ENCODE results near the gene ENPEP.
A peak's percentile ranks its signal among the peaks of the same experiment; 100 is the strongest.
"Not testable (repeated sequence)": the region's sequence is repeated elsewhere in the genome, so short reads cannot be mapped to it uniquely, and the experiment has no call there.

Gene ENPEP

GRCh38 chr4:110475881-110476818, at the start of gene ENPEP:
Gene ENPEP, plus strand, starts transcription at chr4:110476155. Its CDS starts 260 bp downstream, at chr4:110476415.
- no peak for DNase-seq (ENCODE audit: low read depth in 3 of 3)

DNA sequence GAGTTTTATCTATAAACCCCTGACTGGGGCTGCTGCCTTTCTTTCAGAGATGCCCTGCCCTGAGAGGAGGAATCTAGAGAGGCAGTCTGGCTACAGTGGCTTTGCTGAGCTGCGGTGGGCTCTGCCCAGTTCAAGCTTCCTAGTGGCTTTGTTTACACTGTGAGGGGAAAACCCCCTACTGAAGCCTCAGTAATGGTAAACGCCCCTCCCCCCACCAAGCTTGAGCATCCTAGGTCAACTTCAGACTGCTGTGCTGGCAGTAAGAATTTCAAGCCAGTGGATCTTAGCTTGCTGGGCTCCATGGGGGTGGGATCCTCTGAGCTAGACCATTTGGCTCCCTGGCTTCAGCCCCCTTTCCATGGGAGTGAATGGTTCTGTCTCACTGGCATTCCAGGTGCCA, 44.1 kb upstream of the ENPEP start:
- not testable (repeated sequence) for DNase-seq (ENCODE audit: low read depth in 3 of 3)

DNA sequence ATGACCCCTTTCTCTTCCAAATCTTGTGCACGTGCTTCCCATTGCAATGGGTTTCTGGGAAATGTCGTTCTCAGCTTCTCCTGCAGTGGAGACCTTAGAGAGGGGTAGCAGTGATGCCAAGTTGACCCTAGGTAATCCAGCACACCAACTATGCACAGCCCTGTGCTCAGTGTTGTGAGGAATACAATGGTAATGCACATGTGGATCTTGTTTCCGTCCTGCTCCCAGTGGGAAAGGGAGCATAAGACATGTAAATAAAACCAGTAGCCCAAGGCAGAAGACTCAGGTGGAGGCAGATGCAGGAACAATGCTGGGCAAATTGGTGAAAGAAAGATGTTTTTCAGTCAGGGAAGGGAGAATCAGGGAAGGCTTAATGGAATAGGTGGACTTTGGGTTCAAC, 38.7 kb upstream of the ENPEP start:
- not testable (repeated sequence) for DNase-seq (ENCODE audit: low read depth in 3 of 3)

DNA sequence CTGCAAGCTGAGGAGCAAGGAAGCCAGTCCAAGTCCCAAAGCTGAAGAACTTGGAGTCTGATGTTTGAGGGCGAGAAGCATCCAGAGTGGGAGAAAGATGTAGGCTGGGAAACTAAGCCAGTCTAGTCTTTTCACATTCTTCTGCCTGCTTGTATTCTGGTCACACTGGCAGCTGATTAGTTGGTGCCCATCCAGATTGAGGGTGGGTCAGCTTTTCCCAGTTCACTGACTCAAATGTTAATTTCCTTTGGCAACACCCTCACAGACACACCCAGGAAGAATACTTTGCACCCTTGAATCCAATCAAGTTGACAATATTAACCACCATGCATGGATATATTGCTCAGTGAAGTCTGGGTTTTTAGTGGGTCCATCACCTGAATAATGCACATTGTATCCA, 36.7 kb upstream of the ENPEP start:
- not testable (repeated sequence) for DNase-seq (ENCODE audit: low read depth in 3 of 3)

GRCh38 chr4:110442309-110442708, 33.6 kb upstream of the ENPEP start:
- peak in 1 of 3 experiments; percentile 2 for DNase-seq (ENCODE audit: low read depth in 3 of 3)

GRCh38 chr4:110442788-110443187, 33.2 kb upstream of the ENPEP start:
- no peak for DNase-seq (ENCODE audit: low read depth in 3 of 3)

DNA sequence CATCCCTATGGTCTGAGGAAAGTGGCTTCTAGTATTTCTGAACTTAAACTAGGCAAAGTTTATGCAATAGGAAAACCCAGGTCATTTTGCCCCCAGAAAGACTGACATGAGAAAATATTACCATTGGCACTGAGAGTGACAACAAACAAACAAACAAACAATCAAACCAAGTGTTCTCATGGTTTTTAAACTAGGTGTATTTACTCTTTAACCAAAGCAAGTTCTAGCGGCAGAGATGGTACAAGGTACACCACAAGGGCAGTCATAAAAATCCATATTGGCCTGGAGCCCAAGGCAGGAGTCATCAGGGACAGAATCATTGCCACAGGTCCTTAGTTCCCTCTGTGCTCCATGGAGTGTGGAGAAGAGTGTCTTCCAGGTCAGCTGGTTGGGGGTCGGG, 26.0 kb upstream of the ENPEP start:
- no peak for DNase-seq (ENCODE audit: low read depth in 3 of 3)

DNA sequence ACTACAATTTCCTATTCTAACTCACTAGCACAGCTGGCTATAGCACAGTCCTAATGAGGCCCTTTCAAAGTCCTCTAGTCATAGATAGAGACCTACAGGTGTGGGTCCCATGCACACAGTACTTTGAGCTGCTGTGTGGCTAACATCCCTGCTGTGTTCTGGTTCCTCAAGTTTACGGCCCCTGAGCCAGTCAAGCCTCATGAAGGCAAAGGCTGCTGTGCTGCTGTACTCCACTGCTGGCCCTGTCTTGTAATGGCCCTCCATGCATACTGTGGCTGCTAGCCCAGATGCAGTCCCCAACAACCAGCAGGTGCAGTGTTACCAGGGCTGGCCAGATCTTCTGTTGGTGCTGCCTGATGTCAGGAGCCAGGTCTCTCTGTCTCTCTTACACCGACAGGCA, 23.4 kb upstream of the ENPEP start:
- DNase-seq (ENCODE audit: low read depth in 3 of 3), result no peak

GRCh38 chr4:110454441-110454840, 21.5 kb upstream of the ENPEP start:
- no peak for DNase-seq (ENCODE audit: low read depth in 3 of 3)

GRCh38 chr4:110458494-110459266, 17.3 kb upstream of the ENPEP start:
- DNase-seq (ENCODE audit: low read depth in 3 of 3), result no peak

DNA sequence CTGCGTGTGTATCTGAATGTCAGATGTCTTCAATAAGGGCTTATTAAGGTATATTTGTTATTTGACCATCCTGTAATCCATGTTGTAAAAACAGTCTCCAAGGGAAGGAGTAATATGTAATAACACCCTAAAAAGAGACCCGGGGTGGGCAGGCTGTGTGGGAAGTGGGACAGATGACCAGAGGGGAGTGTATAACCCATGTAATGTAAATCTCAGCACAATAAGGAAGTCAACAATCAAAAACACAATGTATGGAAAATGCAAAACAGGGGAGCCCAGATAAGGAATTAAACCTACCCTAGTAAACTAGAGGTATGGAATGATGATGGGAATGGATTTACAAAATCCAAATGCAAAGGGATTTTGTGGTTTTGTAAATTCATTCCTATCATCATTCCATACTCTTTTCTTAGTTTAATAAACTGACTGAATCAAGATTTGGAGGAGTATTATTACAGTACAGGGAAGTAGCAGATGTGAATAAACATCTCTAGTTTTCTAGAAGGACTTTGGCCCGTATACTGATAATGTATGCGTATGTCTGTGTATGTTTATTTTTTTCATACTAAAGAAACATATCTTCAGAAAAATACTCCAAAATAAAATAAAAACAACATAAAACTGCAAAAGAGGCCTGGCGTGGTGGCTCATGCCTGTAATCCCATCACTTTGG, 15.7 kb upstream of the ENPEP start:
- DNase-seq (ENCODE audit: low read depth in 3 of 3), result no peak

DNA sequence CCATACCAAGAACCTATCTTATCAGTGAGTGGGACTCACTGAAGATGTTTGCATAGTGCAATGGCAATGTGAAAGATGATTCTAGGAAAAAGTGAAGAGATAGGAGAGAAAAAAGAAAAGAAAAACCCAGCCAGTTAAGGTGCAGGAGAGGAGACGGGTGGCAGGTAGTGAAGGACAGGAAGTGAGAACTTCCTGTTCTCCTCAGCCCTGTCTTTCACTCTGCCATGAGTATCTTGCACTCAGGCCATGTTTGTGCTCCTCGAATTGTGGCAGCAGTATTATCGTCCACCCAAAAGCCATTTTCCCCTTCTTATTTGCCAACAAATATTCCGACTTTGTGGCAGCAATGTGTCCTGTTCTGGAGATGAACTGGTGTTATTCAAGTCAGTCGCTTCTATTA, 8.6 kb upstream of the ENPEP start:
- no peak for DNase-seq (ENCODE audit: low read depth in 3 of 3)

DNA sequence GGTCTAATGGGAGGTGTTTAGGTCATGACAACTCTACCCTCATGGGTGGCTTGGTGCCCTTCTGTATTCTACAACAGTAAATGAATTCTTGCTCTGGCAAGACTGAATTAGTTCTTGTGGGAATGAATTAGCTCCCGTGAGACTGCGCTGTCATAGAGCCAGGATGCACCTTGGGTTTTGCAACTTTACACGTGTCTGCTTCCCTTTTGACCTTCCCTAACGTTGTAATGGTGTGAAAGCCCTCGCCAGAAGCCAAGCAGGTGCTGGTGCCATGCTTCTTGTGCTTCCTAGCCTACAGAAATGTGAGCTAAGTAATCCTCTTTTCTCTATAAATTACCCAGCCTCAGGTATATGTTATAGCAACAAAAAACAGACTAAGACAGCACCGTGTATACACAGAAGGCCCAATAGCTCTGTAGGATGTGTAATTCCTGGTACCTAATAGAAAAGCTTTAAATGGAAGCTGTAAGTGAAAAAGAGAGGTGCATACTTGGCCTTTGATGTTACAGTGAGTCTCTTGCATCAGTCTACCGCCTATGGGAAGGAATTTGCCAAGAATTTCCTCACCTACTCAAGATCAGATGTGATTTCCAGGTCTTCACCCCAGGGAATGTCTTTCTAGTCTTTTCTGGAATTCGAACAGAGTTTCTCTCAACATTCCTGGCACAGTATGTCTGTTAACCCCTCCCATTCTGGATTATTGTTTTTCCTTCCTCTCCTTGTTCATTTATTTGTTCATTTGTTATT, 3.2 kb upstream of the ENPEP start:
- DNase-seq (ENCODE audit: low read depth in 3 of 3), result no peak

GRCh38 chr4:110474481-110474880, 1.5 kb upstream of the ENPEP start:
- no peak for DNase-seq (ENCODE audit: low read depth in 3 of 3)

GRCh38 chr4:110475080-110475479, 875 bp upstream of the ENPEP start:
- not testable (repeated sequence) for DNase-seq (ENCODE audit: low read depth in 3 of 3)

GRCh38 chr4:110477836-110478235, 1.9 kb downstream of the ENPEP start:
- DNase-seq (ENCODE audit: low read depth in 3 of 3), result no peak

- no peak for DNase-seq (ENCODE audit: low read depth in 3 of 3)
These were observed 4.1 kb downstream of the ENPEP start for GRCh38 chr4:110480031-110480549.

GRCh38 chr4:110480746-110481271, 4.9 kb downstream of the ENPEP start:
- DNase-seq (ENCODE audit: low read depth in 3 of 3), result no peak

GRCh38 chr4:110483516-110483915, 7.6 kb downstream of the ENPEP start:
- no peak for DNase-seq (ENCODE audit: low read depth in 3 of 3)

GRCh38 chr4:110484029-110484428, 8.1 kb downstream of the ENPEP start:
- DNase-seq (ENCODE audit: low read depth in 3 of 3), result no peak

GRCh38 chr4:110484767-110485166, 8.8 kb downstream of the ENPEP start:
- no peak for DNase-seq (ENCODE audit: low read depth in 3 of 3)

Data from stimulated activated CD4-positive, alpha-beta T cell treated with anti-CD3 and anti-CD28 coated beads, TNF-alpha, amount 100 ng/mL, for 24 hours (primary cell).